ENCODE results near the gene PLCB1.

The PLCB1 gene

DNA sequence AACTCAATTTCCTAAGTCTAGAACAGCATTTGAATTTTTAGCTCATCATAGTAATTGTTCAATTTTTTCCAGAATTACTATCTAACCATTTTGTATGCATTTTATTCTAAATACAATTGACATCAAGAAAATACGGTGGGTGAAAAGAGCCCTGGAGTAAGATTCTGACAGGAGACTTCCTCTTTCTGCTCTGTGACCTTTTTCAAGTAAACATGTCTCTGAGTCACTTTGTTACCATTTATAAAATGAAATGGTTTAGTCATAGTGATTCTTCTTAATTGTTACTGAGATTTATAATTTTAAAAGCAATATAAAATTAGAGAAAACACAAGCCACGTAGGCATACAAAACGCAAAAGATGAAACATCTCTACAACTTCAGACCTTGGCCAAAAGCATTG lies 80.2 kb downstream of the PLCB1 start:
- no peak for DNase-seq (ENCODE audit: low read depth)

GRCh38 chr20:8213270-8213669 lies 81.2 kb downstream of the PLCB1 start:
- no peak for DNase-seq (ENCODE audit: low read depth)

DNA sequence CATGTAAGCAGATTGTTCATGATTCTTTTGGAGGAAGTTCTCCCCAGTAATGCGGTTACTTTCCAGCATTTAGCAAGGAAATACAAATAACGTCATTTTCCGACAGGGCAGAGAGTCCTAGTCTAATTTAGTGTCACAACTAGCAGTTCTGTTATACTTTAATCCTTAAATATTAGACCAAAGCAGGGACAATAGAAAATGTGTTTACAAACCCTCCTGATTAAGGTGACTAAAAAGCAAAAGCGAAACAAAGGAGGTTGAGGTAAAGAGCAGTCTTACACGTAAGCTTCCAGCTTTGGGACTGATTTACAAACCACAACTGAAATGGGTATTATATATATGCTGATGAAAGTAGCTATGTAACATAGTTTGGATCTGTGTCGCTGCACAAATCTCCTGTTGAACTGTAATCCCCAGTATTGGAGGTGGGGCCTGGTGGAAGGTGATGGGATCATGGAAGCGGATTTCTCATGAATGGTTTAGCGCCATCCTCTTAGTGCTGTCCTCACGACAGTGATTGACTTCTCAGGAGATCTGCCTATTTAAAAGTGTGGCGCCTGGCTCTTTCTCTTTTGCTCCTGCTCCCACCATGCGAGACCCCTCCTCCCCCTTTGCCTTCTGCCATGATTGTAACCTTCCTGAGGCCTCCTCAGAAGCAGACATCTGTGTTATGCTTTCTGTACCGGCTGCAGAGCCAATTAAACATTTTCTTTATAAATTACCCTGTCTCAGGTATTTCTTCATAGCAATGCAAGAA lies 81.9 kb downstream of the PLCB1 start:
- DNase-seq (ENCODE audit: low read depth): no peak

DNA sequence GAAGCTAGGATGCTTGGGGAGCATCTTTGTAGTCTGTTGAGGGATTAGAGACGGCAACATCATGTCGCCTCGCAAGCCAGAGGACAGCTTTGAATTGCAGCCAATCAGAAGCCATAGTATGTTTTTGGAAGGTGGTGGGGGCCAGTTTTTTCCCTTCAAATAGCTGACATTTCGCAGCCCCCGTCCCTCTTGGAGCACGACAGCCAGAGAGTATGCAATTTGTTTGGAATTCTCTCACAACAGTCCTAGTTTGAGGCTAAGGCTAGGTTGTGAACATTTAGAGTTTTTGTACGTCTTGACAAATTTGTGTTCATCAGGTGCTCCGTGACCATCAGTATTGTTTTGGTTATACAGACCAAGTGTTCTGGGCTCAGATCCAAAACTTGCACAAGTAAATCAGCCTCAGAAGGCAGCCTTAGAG lies 83.3 kb downstream of the PLCB1 start:
- no peak for DNase-seq (ENCODE audit: low read depth)

- DNase-seq (ENCODE audit: low read depth): no peak
Measured at GRCh38 chr20:8216375-8217200, 84.5 kb downstream of the PLCB1 start.

DNA sequence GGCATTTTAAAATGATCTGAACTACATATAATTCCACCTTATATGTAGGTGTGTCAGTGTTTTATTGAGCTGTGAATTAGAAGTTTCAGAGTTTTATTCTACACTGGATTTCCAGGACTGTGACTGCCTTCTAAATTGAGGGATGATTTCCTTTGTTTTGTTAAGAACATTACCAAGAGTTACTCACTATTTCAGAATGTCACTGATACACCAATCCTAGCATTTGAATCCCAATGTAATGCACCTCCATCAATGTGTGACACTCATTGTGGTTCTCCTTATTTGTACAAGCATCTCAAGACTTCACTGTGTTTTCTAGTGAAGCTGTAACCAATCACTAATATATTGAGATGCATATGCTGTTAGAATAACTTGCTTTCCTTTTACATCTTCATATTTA lies 86.8 kb downstream of the PLCB1 start:
- DNase-seq (ENCODE audit: low read depth): no peak

- no peak for DNase-seq (ENCODE audit: low read depth)
Measured at GRCh38 chr20:8219403-8219802, 87.3 kb downstream of the PLCB1 start.

DNA sequence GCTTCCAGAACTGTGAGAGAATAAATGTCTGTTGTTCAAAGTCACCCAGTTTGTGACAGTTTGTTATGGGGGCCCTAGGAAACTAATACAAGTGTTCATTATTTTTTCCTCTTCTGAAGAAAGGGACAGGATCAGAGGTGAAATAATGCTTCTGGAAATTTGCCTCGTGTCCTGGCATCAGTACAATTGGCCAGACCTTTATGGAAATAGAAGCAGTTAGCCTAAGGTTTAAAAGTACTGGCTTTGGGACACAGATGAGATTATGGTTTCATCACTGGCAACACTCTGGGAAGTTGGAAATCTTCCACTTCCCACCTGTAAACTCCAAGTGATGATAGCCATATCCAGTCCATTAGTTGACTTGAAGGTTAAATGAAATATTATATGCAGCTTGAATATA lies 88.7 kb downstream of the PLCB1 start:
- DNase-seq (ENCODE audit: low read depth): no peak

GRCh38 chr20:8221887-8222419 lies 89.9 kb downstream of the PLCB1 start:
- DNase-seq (ENCODE audit: low read depth): no peak

DNA sequence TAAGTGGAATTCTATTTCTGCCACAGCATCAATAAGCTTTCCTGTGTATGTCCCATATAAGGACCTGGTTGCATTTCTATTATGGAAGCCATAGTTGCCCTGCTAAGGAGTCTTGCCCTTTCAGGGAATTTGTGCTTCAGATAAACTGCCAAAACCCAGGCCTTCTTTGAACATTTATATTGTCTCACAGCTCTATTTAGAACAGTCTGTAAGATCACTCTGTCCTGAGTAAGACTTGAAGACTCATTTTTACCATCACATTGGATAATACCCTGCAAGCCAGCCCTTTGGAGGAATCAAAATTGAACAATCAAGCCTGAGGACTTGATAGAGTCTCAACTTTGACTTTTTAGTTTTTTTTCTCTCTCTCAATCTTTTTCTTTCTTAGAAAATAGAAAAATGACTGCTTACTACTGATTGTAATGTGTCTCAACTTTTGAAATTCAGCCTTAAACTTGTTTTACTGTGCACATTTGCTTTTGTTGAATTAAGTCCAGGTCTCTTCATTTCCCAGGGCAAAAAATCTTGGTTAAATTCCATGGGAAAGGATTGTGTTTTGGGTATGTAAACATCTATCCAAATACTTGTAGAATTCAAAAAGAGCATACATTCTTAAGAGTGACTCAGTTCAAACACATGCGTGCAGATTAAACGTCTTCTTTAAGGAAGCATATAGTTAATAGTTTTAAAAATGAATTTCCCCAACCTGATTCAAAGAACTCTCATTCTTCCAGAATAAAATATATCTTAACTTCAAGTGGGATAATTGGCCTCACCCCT lies 91.2 kb downstream of the PLCB1 start:
- DNase-seq (ENCODE audit: low read depth): no peak

GRCh38 chr20:8225658-8226057 lies 93.6 kb downstream of the PLCB1 start:
- no peak for DNase-seq (ENCODE audit: low read depth)

- DNase-seq (ENCODE audit: low read depth): no peak
Measured at GRCh38 chr20:8226106-8226505, 94.0 kb downstream of the PLCB1 start.

DNA sequence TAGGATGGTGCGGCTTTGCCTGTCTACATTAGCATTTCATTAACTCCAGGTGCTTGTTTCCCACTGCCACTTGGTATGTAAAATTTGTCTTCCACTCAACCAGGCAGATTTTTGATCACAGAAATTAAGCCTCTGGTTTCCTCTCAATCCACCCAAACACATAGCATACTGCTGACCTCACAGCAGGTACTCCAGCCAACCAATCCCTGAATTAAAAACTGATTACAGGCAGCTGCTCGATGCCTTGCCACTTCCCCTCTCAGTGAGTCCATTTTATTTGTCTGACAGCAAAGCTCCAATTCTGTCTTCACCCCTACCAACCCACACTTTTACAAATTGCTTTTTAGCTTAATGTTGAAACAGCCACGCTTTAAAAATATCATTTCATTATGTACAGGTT lies 95.2 kb downstream of the PLCB1 start:
- DNase-seq (ENCODE audit: low read depth): no peak

- no peak for DNase-seq (ENCODE audit: low read depth)
Measured at GRCh38 chr20:8228315-8228714, 96.2 kb downstream of the PLCB1 start.

- DNase-seq (ENCODE audit: low read depth): no peak
Measured at GRCh38 chr20:8229090-8229489, 97.0 kb downstream of the PLCB1 start.

GRCh38 chr20:8231038-8231437 lies 99.0 kb downstream of the PLCB1 start:
- DNase-seq (ENCODE audit: low read depth): no peak

DNA sequence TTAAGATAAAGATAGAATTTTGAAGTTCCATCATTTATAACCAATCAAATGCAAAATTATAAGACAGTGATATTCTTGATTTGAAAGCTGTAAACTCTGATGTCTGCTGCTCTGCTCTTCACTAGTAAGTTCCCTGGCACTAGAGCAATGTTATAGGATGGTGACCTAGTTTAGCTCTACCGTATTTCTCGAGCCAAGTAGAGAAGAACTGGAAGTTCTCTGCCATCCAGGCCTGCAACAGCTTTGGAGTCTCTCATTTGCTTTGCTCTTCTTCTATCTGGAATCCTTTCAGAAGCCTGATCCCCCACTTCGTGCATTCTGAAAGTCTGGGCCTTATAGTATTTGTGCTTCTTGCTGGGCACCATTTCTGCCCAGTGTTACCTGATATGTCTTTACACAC lies 100.3 kb downstream of the PLCB1 start:
- DNase-seq (ENCODE audit: low read depth): no peak

DNA sequence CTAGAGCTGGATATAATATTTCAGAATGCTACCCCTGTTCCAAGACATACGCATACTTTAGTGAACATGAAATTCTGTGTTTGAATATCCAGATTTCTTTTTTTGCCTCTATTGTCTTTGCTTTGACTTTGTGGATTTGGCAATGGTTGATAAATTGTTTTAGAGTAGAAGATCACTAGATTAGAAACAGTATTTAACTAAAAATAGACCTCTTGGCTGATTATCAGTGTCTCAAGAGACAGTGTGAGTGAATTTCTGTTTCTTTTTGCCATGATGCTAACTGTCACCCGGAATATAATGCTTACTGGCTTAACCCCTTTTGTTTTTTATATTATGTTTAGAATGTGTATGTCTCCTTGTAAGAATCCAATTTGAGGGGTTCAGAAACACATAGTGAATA lies 102.5 kb downstream of the PLCB1 start:
- DNase-seq (ENCODE audit: low read depth): no peak

GRCh38 chr20:8242066-8242465 lies 110.0 kb downstream of the PLCB1 start:
- DNase-seq (ENCODE audit: low read depth): no peak

DNA sequence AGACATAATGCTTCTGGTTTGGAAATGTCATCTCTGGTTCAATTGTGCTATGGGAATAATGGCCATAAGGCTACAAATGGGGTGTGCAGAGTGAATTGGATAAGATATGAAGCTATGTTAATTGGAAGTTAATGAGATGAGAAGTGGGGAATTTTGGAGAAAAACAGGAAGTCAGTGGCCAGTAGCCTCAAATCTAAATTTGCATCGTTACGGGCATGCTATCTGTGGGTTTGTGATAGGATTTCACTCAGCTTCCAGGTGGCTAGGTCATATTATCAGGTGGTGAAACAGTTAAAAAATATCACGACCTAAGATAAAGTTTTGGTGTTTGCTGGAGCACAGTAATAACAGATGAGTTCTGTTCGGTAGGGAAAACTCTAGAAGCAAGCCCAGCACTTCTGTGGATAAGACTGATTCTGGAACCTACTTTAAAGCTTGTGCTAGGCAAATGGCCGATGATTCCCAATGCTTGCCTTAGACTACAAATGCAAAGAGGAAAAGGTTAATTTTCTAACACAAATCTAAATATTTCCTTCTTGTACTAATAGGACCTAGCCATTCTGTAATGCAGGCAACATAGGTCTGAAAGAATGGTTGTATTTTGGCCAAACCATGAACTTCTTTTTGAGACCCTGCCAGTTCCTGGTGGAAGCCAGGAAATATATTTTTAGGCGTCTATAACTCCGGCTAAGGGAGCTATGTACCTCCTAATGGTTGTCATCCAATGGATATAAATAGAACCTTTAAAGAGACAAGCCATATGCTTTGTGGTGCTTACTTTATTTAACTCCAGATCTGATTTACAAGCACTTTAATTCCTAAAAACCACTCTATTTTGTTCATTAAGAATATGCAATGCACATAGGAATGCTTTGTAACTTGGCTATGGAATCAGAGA lies 111.0 kb downstream of the PLCB1 start:
- DNase-seq (ENCODE audit: low read depth): no peak

- no peak for DNase-seq (ENCODE audit: low read depth)
Measured at GRCh38 chr20:8244637-8245036, 112.6 kb downstream of the PLCB1 start.

Data from CMK (cell line).